DOHH2 (cell line): Measurements from ENCODE around the gene NABP1.

Experiments
- EZH2phosphoT487 ChIP-seq: fragments of 200-600 bp; sonication (generic); IDR thresholded peaks from 2 replicates; pipeline ENCODE4 v1.6.1; 2017; ENCODE audit warnings: borderline replicate concordance, mild to moderate bottlenecking, antibody characterized with exemption, low read length, moderate library complexity, mixed read lengths
- TF ChIP-seq, protein P1 (sequence below): fragments of 200-600 bp; sonication (generic); IDR thresholded peaks from one replicate; pipeline ENCODE4 v1.5.1; 2014; ENCODE audit warnings: antibody characterized with exemption, mild to moderate bottlenecking, low read depth, low read length; ENCODE audit not compliant: poor library complexity, severe bottlenecking

DNA sequence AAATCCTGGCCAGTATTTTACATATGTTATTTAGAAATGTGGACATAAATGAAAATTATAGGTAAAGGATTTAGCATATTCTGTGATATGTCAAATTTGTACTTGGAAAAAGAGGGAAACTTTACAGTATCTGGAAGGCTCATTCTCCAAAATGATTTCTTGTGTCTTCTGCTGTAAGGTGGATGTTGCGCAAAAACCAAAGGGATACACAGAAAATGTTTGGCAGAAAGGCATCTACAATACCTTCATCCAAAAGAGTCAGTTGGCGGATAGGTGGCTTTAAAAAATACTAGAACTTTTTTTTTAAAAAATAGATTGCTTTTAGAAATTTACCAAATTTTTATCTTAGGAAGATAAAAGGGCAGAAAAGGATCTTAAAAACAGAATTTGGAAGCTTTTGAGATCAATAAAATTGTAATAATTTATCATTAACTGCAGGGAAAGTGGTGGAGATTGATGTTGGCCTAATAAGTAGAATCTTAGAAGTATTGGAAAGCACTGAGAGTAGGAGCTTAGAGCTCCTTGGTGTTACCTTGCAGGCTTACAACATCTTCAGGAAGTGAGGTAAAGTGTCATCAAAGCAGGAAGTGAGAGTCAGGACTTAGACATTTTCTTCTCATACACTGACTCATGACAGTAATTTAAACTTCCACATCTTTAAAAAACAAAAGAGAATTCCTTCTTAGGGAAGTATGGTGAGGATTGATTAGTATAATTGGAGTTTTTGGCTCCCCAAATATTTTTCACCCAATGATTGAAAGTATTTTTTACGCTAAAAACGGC lies 2.1 kb downstream of the NABP1 start:
- TF ChIP-seq, protein P1, sequence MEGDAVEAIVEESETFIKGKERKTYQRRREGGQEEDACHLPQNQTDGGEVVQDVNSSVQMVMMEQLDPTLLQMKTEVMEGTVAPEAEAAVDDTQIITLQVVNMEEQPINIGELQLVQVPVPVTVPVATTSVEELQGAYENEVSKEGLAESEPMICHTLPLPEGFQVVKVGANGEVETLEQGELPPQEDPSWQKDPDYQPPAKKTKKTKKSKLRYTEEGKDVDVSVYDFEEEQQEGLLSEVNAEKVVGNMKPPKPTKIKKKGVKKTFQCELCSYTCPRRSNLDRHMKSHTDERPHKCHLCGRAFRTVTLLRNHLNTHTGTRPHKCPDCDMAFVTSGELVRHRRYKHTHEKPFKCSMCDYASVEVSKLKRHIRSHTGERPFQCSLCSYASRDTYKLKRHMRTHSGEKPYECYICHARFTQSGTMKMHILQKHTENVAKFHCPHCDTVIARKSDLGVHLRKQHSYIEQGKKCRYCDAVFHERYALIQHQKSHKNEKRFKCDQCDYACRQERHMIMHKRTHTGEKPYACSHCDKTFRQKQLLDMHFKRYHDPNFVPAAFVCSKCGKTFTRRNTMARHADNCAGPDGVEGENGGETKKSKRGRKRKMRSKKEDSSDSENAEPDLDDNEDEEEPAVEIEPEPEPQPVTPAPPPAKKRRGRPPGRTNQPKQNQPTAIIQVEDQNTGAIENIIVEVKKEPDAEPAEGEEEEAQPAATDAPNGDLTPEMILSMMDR: no peak
- no peak for TF ChIP-seq EZH2phosphoT487
